ENCODE data around the gene TUBA8.

GRCh38 chr22:18114495-18114894 is 3.9 kb downstream of the TUBA8 start:
- TF ChIP-seq REST (IDR thresholded peaks at IDR 0.05; ENCODE audit: low read depth) (no peak), NFIC (IDR thresholded peaks at IDR 0.05) (no peak), MAX (IDR thresholded peaks at IDR 0.05) (no peak), EP300 (IDR thresholded peaks at IDR 0.05; ENCODE audit: borderline replicate concordance) (no peak)
